Heart left ventricle (tissue), 16 donors: ENCODE data around the gene EZH1. TPM values are rescaled to one million over a fixed set of nuclear protein-coding genes. Genes with fewer than 3 reads are reported as not detected.

Experiments
- ATAC-seq, 4 donors: fragments of 200-7000 bp; cut with Tn5 transposase; one replicate each; pipeline ENCODE4 v1.9.1; 2020 to 2022; ENCODE audit warnings: moderate library complexity in 4 of 4, mild to moderate bottlenecking in 3 of 4, moderate number of reproducible peaks in 1 of 4
- DNase-seq, 5 donors: peaks; one replicate each; pipeline ENCODE4 v3.0.0-alpha.2; 2020
- H3K27ac ChIP-seq, 12 donors: fragments of 200-600 bp; sonication (generic) in 4 of 12; one replicate each; pipeline versions ENCODE4 v1.5.0 to v1.8.0; 2016 to 2022; ENCODE audit warnings: mild to moderate bottlenecking in 2 of 12
- H3K27me3 ChIP-seq, 9 donors: fragments of 200-600 bp; sonication (generic) in 2 of 9; one replicate each; pipeline versions ENCODE4 v1.5.1 to v1.8.0; 2016 to 2022; ENCODE audit warnings: mild to moderate bottlenecking in 3 of 9
- H3K36me3 ChIP-seq, 9 donors: fragments of 200-600 bp; sonication (generic) in 2 of 9; one replicate each; pipeline versions ENCODE4 v1.5.0 to v1.8.0; 2018 to 2022; ENCODE audit warnings: mild to moderate bottlenecking in 2 of 9
- H3K4me1 ChIP-seq, 12 donors: fragments of 200-600 bp; sonication (generic) in 4 of 12; one replicate each; pipeline versions ENCODE4 v1.5.0 to v1.8.0; 2016 to 2022; ENCODE audit warnings: mild to moderate bottlenecking in 3 of 12
- H3K4me3 ChIP-seq, 12 donors: fragments of 200-600 bp; sonication (generic) in 4 of 12; one replicate each; pipeline versions ENCODE4 v1.5.0 to v1.8.0; 2017 to 2022; ENCODE audit warnings: mild to moderate bottlenecking in 9 of 12, moderate library complexity in 4 of 12
- H3K9me3 ChIP-seq, 12 donors: fragments of 200-600 bp; sonication (generic) in 4 of 12; one replicate each; pipeline versions ENCODE4 v1.5.0 to v1.8.0; 2016 to 2022; ENCODE audit warnings: mild to moderate bottlenecking in 1 of 12
- POLR2A ChIP-seq, 2 donors: fragments of 450-650 bp; IDR thresholded peaks; one replicate each; pipeline ENCODE4 v1.6.1; 2017; ENCODE audit warnings: antibody characterized with exemption in 2 of 2, mild to moderate bottlenecking in 2 of 2, moderate library complexity in 2 of 2
- WGBS, 4 donors: extraction: QIAGEN DNeasy Blood & Tissue Kit in 2 of 4; methylation state at CpG; one replicate each; pipeline versions ENCODE4 v1.1.5 to v1.1.7; 2013 to 2018; 5-methylcytosine and 5-hydroxymethylcytosine counted together
- intact Hi-C, 10 donors: fragments of 100-400 bp; cut with DNase I; formaldehyde crosslinking; loops; one replicate each; pipeline versions ENCODE4 v1.11.1 to v1.14.2; 2022
- polyA plus RNA-seq, 2 donors: library from polyadenylated mRNA; stranded (reverse); fragments of 200-250 nt; gene quantifications; one replicate each; pipeline ENCODE4 v1.2.3, GENCODE V29; 2013
- total RNA-seq, 9 donors: library from RNA; depleted of rRNA in 2 of 9; stranded (reverse); fragments of >200 nt in 2 of 9; fragmentation: NEBNext Ultra II Directional in 3 of 9; extraction: Animal tissue kit (Norgen Biotek cat#: 25700) in 3 of 9; gene quantifications; one replicate each; pipeline versions ENCODE4 v1.1.0 to v1.2.4, GENCODE V29; 2016 to 2023
- TF ChIP-seq, protein P1 (sequence below), 12 donors: fragments of 200-600 bp; sonication (generic) in 4 of 12; IDR thresholded peaks; one replicate each; pipeline versions ENCODE4 v1.5.0 to v1.8.0; 2018 to 2022; ENCODE audit warnings: antibody characterized with exemption in 12 of 12, mild to moderate bottlenecking in 5 of 12
- donor health status: ischemic (EF 13 %, LVEDD 7.1; RV severe dilation, severe dysfunction).
- donor health status: healthy with polysubstance abuse.
- donor health status: DM: no; HTN: yes; CAD: no.
- donor health status: DM: no; HTN: no; CAD: no.
- donor health status: ischemic (EF 25% LVEDD 6.9; RV normal size, moderate dysfunction).
- donor health status: ischemic (EF 25% LVEDD 5.7; RV mildly dilated, moderate dysfunction).
- donor health status: healthy.
- donor health status: DM: yes; HTN: yes; CAD: no.
- donor health status: ischemic (EF 35%, LVEDD 5.7; RV mildly dilated, moderate dysfunction).
- donor health status: nonischemic (EF 11% LVEDD 7.7; RV severe dilation, severe dysfunction).
- donor health status: DM: yes; HTN: yes; CAD: no.
- donor health status: PGD.
- donor health status: ischemic (EF 29% LVEDD 5.4; RV normal size, mild dysfunction).
- donor health status: nonischemic (EF 23%, LVEDD 6.1; RV moderate dilation, normal function).

Gene EZH1
- total and polyA plus RNA-seq, 11 donors, result 18.8 to 50.2 (median 40.7) TPM

GRCh38 chr17:42684929-42685556, 59.8 kb downstream of the EZH1 start:
- DNase-seq, result no peak
- Histone ChIP-seq H3K36me3 (peaks cover 0 to 48% (median 11%) of the 10 kb centered on the region in 9 donors), H3K27me3 (peaks cover 0 to 14% (median 0%) of the 10 kb centered on the region in 9 donors), H3K9me3 (no peaks in the 10 kb centered on the region), H3K4me3 (no peak overlapping the region), H3K4me1 (peaks cover 0 to 43% (median 36%) of the 10 kb centered on the region in 12 donors), H3K27ac (peak overlapping the region in 1 of 12 donors; percentile 75)
- ATAC-seq, result no peak
- WGBS, 4 donors, result 86 to 90% (median 88%) methylated on average over 50 of the region's 50 CpGs
- intact Hi-C loops, result loop anchor here in 3 of 10 donors (5.0 to 10.0 kb wide), 2 partner anchors 78 to 100 kb away; partner anchors contain the start of genes RETREG3 (in 3 of the 3) and TUBG1 (in 3 of the 3)
- no peak for TF ChIP-seq POLR2A (IDR thresholded peaks at IDR 0.05)
- TF ChIP-seq, protein P1, sequence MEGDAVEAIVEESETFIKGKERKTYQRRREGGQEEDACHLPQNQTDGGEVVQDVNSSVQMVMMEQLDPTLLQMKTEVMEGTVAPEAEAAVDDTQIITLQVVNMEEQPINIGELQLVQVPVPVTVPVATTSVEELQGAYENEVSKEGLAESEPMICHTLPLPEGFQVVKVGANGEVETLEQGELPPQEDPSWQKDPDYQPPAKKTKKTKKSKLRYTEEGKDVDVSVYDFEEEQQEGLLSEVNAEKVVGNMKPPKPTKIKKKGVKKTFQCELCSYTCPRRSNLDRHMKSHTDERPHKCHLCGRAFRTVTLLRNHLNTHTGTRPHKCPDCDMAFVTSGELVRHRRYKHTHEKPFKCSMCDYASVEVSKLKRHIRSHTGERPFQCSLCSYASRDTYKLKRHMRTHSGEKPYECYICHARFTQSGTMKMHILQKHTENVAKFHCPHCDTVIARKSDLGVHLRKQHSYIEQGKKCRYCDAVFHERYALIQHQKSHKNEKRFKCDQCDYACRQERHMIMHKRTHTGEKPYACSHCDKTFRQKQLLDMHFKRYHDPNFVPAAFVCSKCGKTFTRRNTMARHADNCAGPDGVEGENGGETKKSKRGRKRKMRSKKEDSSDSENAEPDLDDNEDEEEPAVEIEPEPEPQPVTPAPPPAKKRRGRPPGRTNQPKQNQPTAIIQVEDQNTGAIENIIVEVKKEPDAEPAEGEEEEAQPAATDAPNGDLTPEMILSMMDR (IDR thresholded peaks at IDR 0.05), result no peak

DNA sequence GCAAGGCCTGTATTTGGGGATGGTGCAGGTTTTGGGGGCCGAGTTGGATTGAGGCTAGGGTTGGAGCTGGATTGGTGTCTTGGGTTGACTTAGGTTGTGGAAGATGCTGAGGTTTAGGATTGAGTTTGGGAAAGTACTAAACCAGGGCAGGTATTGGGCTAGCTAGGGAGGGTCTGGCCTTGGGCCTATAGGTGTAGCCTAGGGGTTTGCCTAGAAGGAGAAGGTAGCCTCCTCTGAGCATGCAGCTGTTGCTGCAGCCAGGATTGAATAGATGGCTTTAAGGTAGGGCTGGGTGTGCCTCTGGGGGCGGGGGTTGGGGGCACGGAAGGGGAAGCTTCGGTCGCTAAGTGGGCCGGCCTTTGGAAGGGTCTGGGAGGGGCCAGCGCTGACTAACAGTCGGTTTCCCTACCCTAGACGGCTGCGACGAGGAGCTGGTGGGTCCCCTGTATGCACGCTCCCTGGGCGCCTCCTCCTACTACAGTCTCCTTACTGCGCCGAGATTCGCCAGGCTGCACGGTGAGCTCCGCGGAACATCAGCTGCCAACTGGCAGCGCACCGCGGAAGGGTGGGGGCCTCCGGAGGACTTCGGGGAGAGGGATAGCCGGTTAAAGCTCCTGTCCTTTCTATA, 61.3 kb downstream of the EZH1 start:
- intact Hi-C loops, result loop anchor here in 3 of 10 donors (5.0 to 10.0 kb wide), 2 partner anchors 76 to 99 kb away; partner anchors contain the start of genes RETREG3 (in 3 of the 3) and TUBG1 (in 3 of the 3)
- 6 to 36% (median 13%) methylated on average over 12 to 25 of the region's 25 CpGs for WGBS, 4 donors

GRCh38 chr17:42682722-42683403, 62.0 kb downstream of the EZH1 start:
- no peaks in the 10 kb centered on the region for H3K9me3 ChIP-seq
- ATAC-seq (peak in 1 of 4 donors; percentile 1), DNase-seq (peak; percentile 50 to 74 (median 54))
- H3K4me3 ChIP-seq, result peak overlapping the region in 11 of 12 donors; percentile 13 to 70 (median 50)
- 0 to 2% (median 1%) methylated on average over 10 to 34 of the region's 34 CpGs for WGBS, 4 donors
- H3K4me1 ChIP-seq, result peaks cover 2 to 61% (median 54%) of the 10 kb centered on the region in 12 donors
- H3K36me3 ChIP-seq, result peaks cover 0 to 30% (median 10%) of the 10 kb centered on the region in 9 donors
- TF ChIP-seq POLR2A (IDR thresholded peaks at IDR 0.05), result no peak
- TF ChIP-seq, protein P1 (IDR thresholded peaks at IDR 0.05), result no peak
- intact Hi-C loops, result loop anchor here in 3 of 10 donors (5.0 to 10.0 kb wide), 2 partner anchors 76 to 98 kb away; partner anchors contain the start of genes RETREG3 (in 3 of the 3) and TUBG1 (in 3 of the 3)
- peaks cover 0 to 14% (median 0%) of the 10 kb centered on the region in 9 donors for H3K27me3 ChIP-seq
- H3K27ac ChIP-seq, result peak overlapping the region in 11 of 12 donors; percentile 22 to 75 (median 65)

More for the DNA sequence above, 61.3 kb downstream of the EZH1 start:
- Histone ChIP-seq H3K9me3 (no peaks in the 10 kb centered on the region), H3K36me3 (peaks cover 0 to 35% (median 11%) of the 10 kb centered on the region in 9 donors), H3K27ac (peak overlapping the region in 5 of 12 donors; percentile 33 to 75 (median 70)), H3K4me1 (peaks cover 2 to 58% (median 51%) of the 10 kb centered on the region in 12 donors), H3K4me3 (peak overlapping the region in 11 of 12 donors; percentile 17 to 70 (median 50)), H3K27me3 (peaks cover 0 to 14% (median 0%) of the 10 kb centered on the region in 9 donors)
- ATAC-seq, result peak; percentile 4 to 19 (median 14)
- peak; percentile 35 to 76 (median 57) for DNase-seq
- no peak for TF ChIP-seq POLR2A (IDR thresholded peaks at IDR 0.05)
- TF ChIP-seq, protein P1 (IDR thresholded peaks at IDR 0.05), result no peak
